BLaER1 treated with 17β-estradiol and CSF1 and Interleukin-3, amounts not matched to agents 10 nM and 100 nM (cell line): Measurements from ENCODE around the gene CERCAM.
A peak's percentile ranks its signal among the peaks of the same experiment; 100 is the strongest.

Experiments
- H3K27ac ChIP-seq, 11 experiments: shearing (Covaris generic); formaldehyde crosslinking; 2 replicates each; pipeline ENCODE4 v1.8.1; 2022
- H3K27me3 ChIP-seq, 11 experiments: shearing (Covaris generic); formaldehyde crosslinking; 2 replicates each; pipeline ENCODE4 v1.8.1; 2022
- H3K36me3 ChIP-seq, 11 experiments: shearing (Covaris generic); formaldehyde crosslinking; 2 replicates each; pipeline ENCODE4 v1.8.1; 2022
- H3K4me1 ChIP-seq, 10 experiments: shearing (Covaris generic); formaldehyde crosslinking; 2 replicates each; pipeline ENCODE4 v1.8.1; 2022
- H3K4me2 ChIP-seq, 11 experiments: shearing (Covaris generic); formaldehyde crosslinking; 2 replicates each; pipeline ENCODE4 v1.8.1; 2022
- H3K4me3 ChIP-seq, 10 experiments: shearing (Covaris generic); formaldehyde crosslinking; 2 replicates each; pipeline ENCODE4 v1.8.1; 2022
- H3K9ac ChIP-seq, 11 experiments: shearing (Covaris generic); formaldehyde crosslinking; 2 replicates each; pipeline ENCODE4 v1.8.1; 2022
- H3K9me3 ChIP-seq, 11 experiments: shearing (Covaris generic); formaldehyde crosslinking; replicated peaks in 1 of 11; 2 replicates each; pipeline ENCODE4 v1.8.1; 2022
- H4K20me1 ChIP-seq, 11 experiments: shearing (Covaris generic); formaldehyde crosslinking; 2 replicates each; pipeline ENCODE4 v1.8.1; 2022
- Cebpa-rat ChIP-seq, 11 experiments: shearing (Covaris generic); IDR thresholded peaks; 2 replicates each; pipeline ENCODE4 v1.8.1; 2022

CERCAM gene

DNA sequence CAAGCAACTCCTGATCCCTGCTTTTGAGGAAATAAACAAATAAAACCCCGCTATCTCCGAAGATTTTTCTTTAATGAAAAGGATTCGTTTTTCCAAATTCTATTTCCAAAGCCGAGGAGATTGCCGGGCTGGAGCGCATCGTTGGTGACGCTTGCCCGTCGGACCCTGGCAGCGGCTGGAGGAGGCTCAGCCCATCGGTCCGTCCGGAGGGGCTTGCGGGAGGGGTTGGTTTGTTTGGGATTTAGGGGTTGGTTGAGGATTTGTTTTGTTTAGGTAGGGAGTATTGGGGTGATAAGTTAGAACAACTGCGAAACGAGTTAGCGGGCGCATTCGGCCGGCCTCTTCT, 28.7 kb upstream of the CERCAM start:
- Histone ChIP-seq H3K4me2 (no peak overlapping the region), H4K20me1 (peaks cover 0 to 81% (median 22%) of the 10 kb centered on the region in 11 experiments; a peak in 13 of 22 replicates), H3K9ac (no peak overlapping the region), H3K36me3 (peaks cover 59 to 74% (median 69%) of the 10 kb centered on the region in 11 experiments), H3K27ac (no peak overlapping the region), H3K4me3 (no peak overlapping the region), H3K27me3 (peaks cover 0 to 8% (median 0%) of the 10 kb centered on the region in 11 experiments; a peak in 4 of 22 replicates), H3K9me3 (no peaks in the 10 kb centered on the region), H3K4me1 (peaks cover 0 to 7% (median 6%) of the 10 kb centered on the region in 10 experiments; a peak in 19 of 20 replicates)
- TF ChIP-seq Cebpa-rat (IDR thresholded peaks at IDR 0.05) = no peak

DNA sequence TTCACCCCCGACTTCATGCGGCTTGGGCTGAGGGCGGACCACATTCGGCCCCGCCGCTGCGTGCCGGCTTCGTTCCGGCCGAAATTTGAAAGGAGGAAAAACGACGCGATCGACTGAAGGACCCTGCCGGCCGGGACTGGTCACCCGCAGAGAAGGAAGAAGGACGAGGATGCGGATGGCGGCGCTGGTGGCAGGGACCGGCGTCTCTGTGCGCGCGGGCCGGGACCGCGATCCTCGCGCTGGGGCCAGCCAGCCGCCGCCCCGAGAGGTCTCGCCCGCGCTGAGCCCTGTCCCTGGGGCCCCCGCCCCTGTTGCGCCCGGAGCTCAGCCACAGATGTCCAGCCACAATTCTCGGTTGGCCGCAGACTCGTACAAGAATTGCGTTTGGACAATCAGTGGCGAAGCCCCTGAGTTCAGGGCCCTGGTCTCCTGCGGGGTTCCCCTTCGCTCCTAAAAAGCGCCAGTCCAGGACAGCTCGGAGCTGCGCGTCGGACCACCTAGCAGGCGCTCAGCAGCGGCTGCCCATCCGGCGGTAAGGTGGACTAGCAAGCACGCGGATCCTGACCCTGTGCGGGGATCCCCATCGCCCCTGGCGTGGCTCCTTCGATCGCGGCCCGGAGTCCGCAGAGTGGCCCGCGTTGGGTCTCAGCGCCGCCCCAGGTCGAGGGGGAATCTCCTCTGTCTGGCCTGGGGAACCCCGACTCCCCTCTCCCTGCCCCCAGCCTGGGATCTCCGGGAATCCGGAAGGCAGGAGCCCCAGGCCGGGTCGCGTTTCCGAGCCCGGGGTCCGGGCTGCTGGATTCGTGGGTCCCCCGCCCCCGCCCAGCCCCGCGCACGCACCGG, 28.1 kb upstream of the CERCAM start:
- H4K20me1 ChIP-seq = peaks cover 0 to 75% (median 16%) of the 10 kb centered on the region in 11 experiments; a peak in 10 of 22 replicates
- H3K27ac ChIP-seq = no peak overlapping the region
- peaks cover 0 to 14% (median 0%) of the 10 kb centered on the region in 11 experiments; a peak in 4 of 22 replicates for H3K27me3 ChIP-seq
- H3K9me3 ChIP-seq = no peaks in the 10 kb centered on the region
- peaks cover 53 to 68% (median 63%) of the 10 kb centered on the region in 11 experiments for H3K36me3 ChIP-seq
- no peak overlapping the region for H3K9ac ChIP-seq
- peaks cover 0 to 13% (median 12%) of the 10 kb centered on the region in 10 experiments; a peak in 19 of 20 replicates for H3K4me1 ChIP-seq
- TF ChIP-seq Cebpa-rat (IDR thresholded peaks at IDR 0.05) = no peak
- no peak overlapping the region for H3K4me2 ChIP-seq
- no peak overlapping the region for H3K4me3 ChIP-seq

DNA sequence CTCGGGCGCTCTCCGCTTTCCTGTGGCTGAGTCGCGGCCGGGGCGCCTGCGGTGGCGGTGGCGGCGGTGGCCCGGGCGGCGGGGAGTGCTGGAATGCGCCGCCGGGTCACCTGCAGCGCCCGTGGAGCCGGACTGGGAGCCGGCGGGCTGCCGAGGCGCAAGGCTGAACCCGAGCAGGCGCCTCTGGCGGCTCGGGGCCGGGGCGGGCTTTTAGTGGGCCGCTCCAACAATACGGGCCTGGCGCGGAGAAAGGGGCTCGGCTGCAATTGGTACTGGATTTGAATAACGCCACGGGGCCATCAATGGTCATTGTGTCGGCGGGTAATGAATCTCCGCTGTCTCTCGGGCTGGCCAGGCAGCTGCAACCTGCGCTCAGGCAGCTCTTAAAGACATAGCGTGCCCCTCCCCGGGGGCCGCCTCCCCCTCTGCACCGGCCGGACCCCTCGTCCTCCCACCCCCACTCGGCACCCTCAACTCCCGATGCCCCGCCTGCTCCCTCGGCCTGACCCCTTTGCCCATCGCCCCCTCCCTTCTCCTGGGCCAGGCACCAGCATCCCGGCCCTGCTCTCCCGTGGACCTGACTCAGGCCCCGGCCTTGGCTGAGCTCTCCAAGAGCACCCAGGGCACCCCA, 27.4 kb upstream of the CERCAM start:
- peaks cover 0 to 15% (median 14%) of the 10 kb centered on the region in 10 experiments; a peak in 19 of 20 replicates for H3K4me1 ChIP-seq
- H3K9me3 ChIP-seq = no peaks in the 10 kb centered on the region

DNA sequence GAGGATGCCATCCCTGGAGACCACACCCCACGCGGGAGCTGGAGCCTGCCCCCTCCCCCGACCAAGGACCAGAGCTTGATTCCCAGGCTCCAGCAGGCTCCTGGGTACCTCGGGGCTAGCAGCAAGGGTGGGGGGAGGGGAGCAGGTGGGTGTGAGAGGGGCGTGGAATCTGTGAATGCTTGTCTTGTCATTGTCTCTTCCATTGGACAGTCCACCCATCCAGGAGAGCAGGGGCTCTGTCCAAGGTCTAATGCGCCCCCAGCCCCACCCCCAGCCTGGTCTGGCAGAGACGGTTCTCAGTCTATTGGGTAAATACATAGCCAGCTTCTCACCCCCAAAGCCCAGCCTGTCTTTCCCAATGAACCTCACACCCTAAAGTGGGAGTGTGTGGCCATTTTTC, 26.7 kb upstream of the CERCAM start:
- Histone ChIP-seq H3K27me3 (peaks cover 0 to 16% (median 0%) of the 10 kb centered on the region in 11 experiments; a peak in 4 of 22 replicates), H3K4me1 (peaks cover 0 to 15% (median 14%) of the 10 kb centered on the region in 10 experiments; a peak in 19 of 20 replicates), H3K4me3 (no peak overlapping the region), H3K9ac (no peak overlapping the region), H3K36me3 (peaks cover 38 to 53% (median 48%) of the 10 kb centered on the region in 11 experiments), H3K9me3 (no peaks in the 10 kb centered on the region), H3K4me2 (no peak overlapping the region), H3K27ac (no peak overlapping the region), H4K20me1 (peaks cover 0 to 63% (median 12%) of the 10 kb centered on the region in 11 experiments; a peak in 10 of 22 replicates)
- TF ChIP-seq Cebpa-rat (IDR thresholded peaks at IDR 0.05) = no peak

More for the DNA sequence above, 27.4 kb upstream of the CERCAM start:
- Histone ChIP-seq H3K36me3 (peaks cover 45 to 61% (median 55%) of the 10 kb centered on the region in 11 experiments), H4K20me1 (peaks cover 0 to 68% (median 15%) of the 10 kb centered on the region in 11 experiments; a peak in 10 of 22 replicates), H3K9ac (no peak overlapping the region), H3K4me2 (no peak overlapping the region), H3K27me3 (peaks cover 0 to 16% (median 0%) of the 10 kb centered on the region in 11 experiments; a peak in 4 of 22 replicates), H3K4me3 (no peak overlapping the region), H3K27ac (no peak overlapping the region)
- no peak for TF ChIP-seq Cebpa-rat (IDR thresholded peaks at IDR 0.05)

DNA sequence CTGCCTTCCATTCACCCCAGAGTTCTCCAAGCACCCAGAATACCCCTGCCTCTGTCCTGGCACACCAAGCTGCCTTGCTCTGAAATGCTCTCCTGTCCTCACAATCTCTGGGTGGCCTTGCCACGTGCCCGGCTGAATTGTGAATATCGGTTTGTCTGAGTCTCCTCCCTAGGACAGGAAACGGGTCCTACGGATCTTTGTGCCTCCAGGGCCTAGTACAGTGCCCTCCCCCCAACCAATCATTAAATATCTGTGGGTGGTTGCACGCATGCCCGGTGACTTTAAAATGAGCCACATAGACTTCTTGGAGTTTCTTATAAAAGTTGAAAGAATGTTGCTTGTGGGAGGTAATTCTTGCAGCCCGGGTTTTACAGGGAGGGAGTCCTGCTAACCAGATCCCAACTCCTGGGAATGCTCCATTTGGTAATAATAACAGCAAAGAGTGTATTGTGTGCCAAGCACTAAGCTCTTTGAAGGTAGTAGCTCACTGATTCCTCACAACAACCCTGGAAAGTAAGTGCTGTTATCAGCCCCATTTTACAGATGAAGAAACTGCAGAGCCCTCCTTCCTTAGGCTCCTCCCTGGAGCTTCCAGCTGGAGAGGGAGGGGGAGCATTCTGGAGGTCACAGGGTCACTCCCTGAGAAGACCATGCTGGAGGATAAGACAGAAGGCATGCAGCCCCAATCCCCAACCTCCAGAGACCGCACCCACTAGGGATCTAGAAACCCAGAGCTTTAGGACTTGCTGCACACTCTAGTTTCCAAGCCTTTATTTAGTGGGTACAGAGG, 26.1 kb upstream of the CERCAM start:
- Histone ChIP-seq H3K27ac (no peak overlapping the region), H3K9me3 (no peaks in the 10 kb centered on the region), H3K4me3 (no peak overlapping the region), H4K20me1 (peaks cover 0 to 57% (median 7%) of the 10 kb centered on the region in 11 experiments; a peak in 9 of 22 replicates), H3K36me3 (peaks cover 32 to 47% (median 42%) of the 10 kb centered on the region in 11 experiments), H3K27me3 (peaks cover 0 to 16% (median 0%) of the 10 kb centered on the region in 11 experiments; a peak in 4 of 22 replicates), H3K9ac (no peak overlapping the region), H3K4me2 (no peak overlapping the region), H3K4me1 (peaks cover 0 to 15% (median 14%) of the 10 kb centered on the region in 10 experiments; a peak in 19 of 20 replicates)
- TF ChIP-seq Cebpa-rat (IDR thresholded peaks at IDR 0.05) = no peak

DNA sequence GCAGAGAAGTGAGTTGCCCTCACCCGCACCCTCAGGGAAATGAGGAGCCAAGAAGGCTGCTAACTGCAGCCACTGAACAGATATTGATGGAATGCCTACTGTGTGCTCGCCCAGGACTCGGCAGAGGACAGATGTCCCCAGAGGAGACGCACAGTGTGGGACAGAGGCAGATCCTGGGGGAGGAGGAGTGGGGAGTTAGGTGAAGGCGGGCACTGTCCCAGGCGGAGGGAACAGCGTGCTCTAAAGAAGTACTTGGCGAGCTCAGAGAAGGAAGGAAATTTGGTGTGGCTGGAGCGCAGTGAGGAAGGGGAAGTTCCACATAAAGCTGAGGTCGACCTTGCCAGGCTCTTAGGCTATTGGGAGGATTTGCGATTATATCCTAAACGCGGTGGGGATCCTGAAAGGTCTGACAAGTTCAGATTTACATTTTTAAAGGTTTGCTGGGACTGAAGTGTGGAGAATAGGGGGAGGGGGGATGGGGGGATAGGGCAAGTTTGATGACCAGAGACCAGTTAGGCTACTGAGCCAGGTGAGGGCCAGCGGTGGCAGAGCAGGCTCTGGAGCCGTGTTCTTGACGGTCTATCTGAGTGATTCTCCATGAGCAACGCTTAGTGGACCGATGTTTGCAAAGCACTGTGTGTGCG, 23.6 kb upstream of the CERCAM start:
- Histone ChIP-seq H3K27me3 (peaks cover 0 to 16% (median 0%) of the 10 kb centered on the region in 11 experiments; a peak in 4 of 22 replicates), H3K27ac (no peak overlapping the region)

DNA sequence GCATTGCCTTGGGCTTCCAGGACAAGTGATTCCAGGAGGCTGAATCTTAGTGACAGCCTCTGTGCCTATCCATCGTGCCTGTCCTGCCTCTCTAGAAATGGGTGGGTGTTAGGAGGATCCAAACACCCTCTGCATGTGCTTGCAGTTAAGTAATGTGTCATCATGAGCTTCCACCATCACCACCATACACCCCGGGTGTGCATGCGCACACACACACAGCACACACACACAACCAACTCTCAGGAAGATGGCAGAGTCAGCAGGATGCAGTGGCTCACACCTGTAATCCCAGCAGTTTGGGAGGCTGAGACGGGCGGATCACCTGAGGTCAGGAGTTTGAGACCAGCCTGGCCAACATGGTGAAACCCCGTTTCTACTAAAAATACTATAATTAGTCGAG, 22.8 kb upstream of the CERCAM start:
- H3K9ac ChIP-seq = no peak overlapping the region
- H3K4me3 ChIP-seq = no peak overlapping the region
- no peak for TF ChIP-seq Cebpa-rat (IDR thresholded peaks at IDR 0.05)
- no peak overlapping the region for H3K27ac ChIP-seq
- peaks cover 0 to 16% (median 0%) of the 10 kb centered on the region in 11 experiments; a peak in 4 of 22 replicates for H3K27me3 ChIP-seq
- peak overlapping the region in 6 of 11 experiments; percentile 26 to 83 (median 78); a peak in 10 of 22 replicates for H3K4me2 ChIP-seq
- peaks cover 0 to 15% (median 14%) of the 10 kb centered on the region in 10 experiments; a peak in 19 of 20 replicates for H3K4me1 ChIP-seq
- H4K20me1 ChIP-seq = peaks cover 0 to 25% (median 0%) of the 10 kb centered on the region in 11 experiments; a peak in 4 of 22 replicates
- H3K36me3 ChIP-seq = peaks cover under 1 to 15% (median 10%) of the 10 kb centered on the region in 11 experiments; a peak in 20 of 22 replicates
- no peaks in the 10 kb centered on the region for H3K9me3 ChIP-seq

More for the DNA sequence above, 23.6 kb upstream of the CERCAM start:
- no peaks in the 10 kb centered on the region for H3K9me3 ChIP-seq
- H3K36me3 ChIP-seq = peaks cover 8 to 22% (median 17%) of the 10 kb centered on the region in 11 experiments
- peak overlapping the region in 6 of 11 experiments; percentile 26 to 57 (median 34); a peak in 7 of 22 replicates for H3K9ac ChIP-seq
- H3K4me1 ChIP-seq = peaks cover 0 to 15% (median 14%) of the 10 kb centered on the region in 10 experiments; a peak in 19 of 20 replicates
- H3K4me3 ChIP-seq = no peak overlapping the region
- no peak for TF ChIP-seq Cebpa-rat (IDR thresholded peaks at IDR 0.05)
- H3K4me2 ChIP-seq = peak overlapping the region; percentile 26 to 83 (median 64); a peak in 21 of 22 replicates
- peaks cover 0 to 33% (median 0%) of the 10 kb centered on the region in 11 experiments; a peak in 5 of 22 replicates for H4K20me1 ChIP-seq
